Aorta (tissue), 5 donors: ENCODE results near the gene ACADSB. TPM values are rescaled to one million over a fixed set of nuclear protein-coding genes. Genes with fewer than 3 reads are reported as not detected.

Source experiments
- ATAC-seq: fragments of 200-7000 bp; cut with Tn5 transposase; one replicate; pipeline ENCODE4 v1.9.1; 2022; ENCODE audit warnings: moderate library complexity; ENCODE audit not compliant: low FRiP score
- DNase-seq, 2 donors: peaks; one replicate each; pipeline ENCODE4 v3.0.0-alpha.2; 2020
- H3K27ac ChIP-seq, 2 donors: one replicate each; pipeline ENCODE4 v1.5.1; 2013; ENCODE audit warnings: low read length in 2 of 2, mild to moderate bottlenecking in 2 of 2, moderate library complexity in 2 of 2, control low read depth in 1 of 2, inconsistent platforms in 1 of 2, low read depth in 1 of 2
- H3K27me3 ChIP-seq, 2 donors: one replicate each; pipeline ENCODE4 v1.6.1; 2013; ENCODE audit warnings: control low read depth in 1 of 2, low read length in 1 of 2, mild to moderate bottlenecking in 1 of 2, moderate library complexity in 1 of 2; ENCODE audit not compliant: insufficient read depth in 2 of 2, control insufficient read depth in 1 of 2
- H3K36me3 ChIP-seq, 2 donors: one replicate each; pipeline ENCODE4 v1.6.1; 2013; ENCODE audit warnings: control low read depth in 1 of 2, low read length in 1 of 2, mild to moderate bottlenecking in 1 of 2; ENCODE audit not compliant: insufficient read depth in 2 of 2, control insufficient read depth in 1 of 2
- H3K4me1 ChIP-seq, 2 donors: one replicate each; pipeline ENCODE4 v1.6.1; 2013; ENCODE audit warnings: low read length in 2 of 2, control low read depth in 1 of 2, mild to moderate bottlenecking in 1 of 2, moderate library complexity in 1 of 2; ENCODE audit not compliant: insufficient read depth in 2 of 2, control insufficient read depth in 1 of 2
- H3K4me3 ChIP-seq, 2 donors: one replicate each; pipeline ENCODE4 v1.5.1; 2013; ENCODE audit warnings: low read length in 2 of 2, control low read depth in 1 of 2, mild to moderate bottlenecking in 1 of 2
- H3K9me3 ChIP-seq: one replicate; pipeline ENCODE4 v1.6.1; 2013; ENCODE audit warnings: mild to moderate bottlenecking, low read length; ENCODE audit not compliant: control insufficient read depth
- WGBS, 2 donors: extraction: QIAGEN DNeasy Blood & Tissue Kit; methylation state at CpG; one replicate each; pipeline ENCODE4 v1.1.7; 2013; 5-methylcytosine and 5-hydroxymethylcytosine counted together
- intact Hi-C, 2 donors: fragments of 100-400 bp; cut with DNase I; formaldehyde crosslinking; loops; one replicate each; pipeline versions ENCODE4 v1.14.2 to v1.15.0; 2022
- polyA plus RNA-seq, 2 donors: library from polyadenylated mRNA; stranded (reverse); fragments of 200-250 nt; gene quantifications; one replicate each; pipeline ENCODE4 v1.2.3, GENCODE V29; 2013
- total RNA-seq, 2 donors: library from RNA; stranded (reverse); fragmentation: NEBNext Ultra II Directional; extraction: Animal tissue kit (Norgen Biotek cat#: 25700); gene quantifications; one replicate each; pipeline ENCODE4 v1.2.1, GENCODE V29; 2021
- donor health status: healthy with polysubstance abuse.
- donor health status: Bipolar disorder and iron deficiency.
- donor health status: DM: no; HTN: no; CAD: no.
- donor health status: DM: no; HTN: no; CAD: no.
- donor health status: DM: yes; HTN: yes; CAD: no.

The ACADSB gene
- total and polyA plus RNA-seq, 4 donors: 7.6 to 25.5 (median 14.0) TPM

GRCh38 chr10:123011987-123012386 is 3.2 kb downstream of the ACADSB start:
- no peak overlapping the region for H3K27ac ChIP-seq
- no peaks in the 10 kb centered on the region for H3K27me3 ChIP-seq
- H3K36me3 ChIP-seq: no peaks in the 10 kb centered on the region
- 67 to 68% methylated on average over 3 of the region's 3 CpGs for whole genome bisulfite sequencing, 2 donors
- peaks cover 0 to 1% of the 10 kb centered on the region in 2 donors for H3K4me1 ChIP-seq
- H3K4me3 ChIP-seq: no peak overlapping the region
- DNase-seq (no peak), ATAC-seq (no peak)
- H3K9me3 ChIP-seq: no peaks in the 10 kb centered on the region
- intact Hi-C loops: no loop called here

GRCh38 chr10:123013456-123014419 is 4.9 kb downstream of the ACADSB start:
- WGBS, 2 donors: 93 to 95% methylated on average over 39 to 43 of the region's 43 CpGs
- Histone ChIP-seq H3K4me1 (no peaks in the 10 kb centered on the region), H3K4me3 (no peak overlapping the region), H3K27me3 (no peaks in the 10 kb centered on the region), H3K9me3 (no peaks in the 10 kb centered on the region), H3K36me3 (no peaks in the 10 kb centered on the region), H3K27ac (no peak overlapping the region)
- no peak for ATAC-seq
- no peak for DNase-seq
- intact Hi-C loops: no loop called here

- Histone ChIP-seq H3K27me3 (no peaks in the 10 kb centered on the region), H3K4me1 (peaks cover 0 to 1% of the 10 kb centered on the region in 2 donors), H3K9me3 (no peaks in the 10 kb centered on the region), H3K27ac (no peak overlapping the region), H3K36me3 (no peaks in the 10 kb centered on the region), H3K4me3 (no peak overlapping the region)
- 98 to 99% methylated on average over 2 of the region's 2 CpGs for WGBS, 2 donors
- no peak for ATAC-seq
- intact Hi-C loops: no loop called here
- DNase-seq: no peak
These were observed 6.0 kb downstream of the ACADSB start for GRCh38 chr10:123014772-123015171.

- ATAC-seq (no peak), DNase-seq (no peak)
- Histone ChIP-seq H3K27me3 (no peaks in the 10 kb centered on the region), H3K4me1 (peaks cover 0 to 1% of the 10 kb centered on the region in 2 donors), H3K9me3 (no peaks in the 10 kb centered on the region), H3K4me3 (no peak overlapping the region), H3K27ac (no peak overlapping the region), H3K36me3 (no peaks in the 10 kb centered on the region)
- WGBS, 2 donors: 96% methylated on average over 4 of the region's 4 CpGs
- intact Hi-C loops: no loop called here
These were observed 7.4 kb downstream of the ACADSB start for GRCh38 chr10:123016228-123016627.

GRCh38 chr10:123017421-123018165 is 8.8 kb downstream of the ACADSB start:
- H3K4me3 ChIP-seq: no peak overlapping the region
- intact Hi-C loops: no loop called here
- no peaks in the 10 kb centered on the region for H3K9me3 ChIP-seq
- DNase-seq: no peak
- no peak for ATAC-seq
- no peak overlapping the region for H3K27ac ChIP-seq
- H3K36me3 ChIP-seq: no peaks in the 10 kb centered on the region
- peaks cover 0 to 1% of the 10 kb centered on the region in 2 donors for H3K4me1 ChIP-seq
- 73 to 80% methylated on average over 9 of the region's 9 CpGs for WGBS, 2 donors
- H3K27me3 ChIP-seq: no peaks in the 10 kb centered on the region

- 80 to 88% methylated on average over 7 of the region's 7 CpGs for WGBS, 2 donors
- Histone ChIP-seq H3K27me3 (no peaks in the 10 kb centered on the region), H3K4me3 (no peak overlapping the region), H3K27ac (no peak overlapping the region), H3K36me3 (no peaks in the 10 kb centered on the region), H3K4me1 (peaks cover 0 to 1% of the 10 kb centered on the region in 2 donors), H3K9me3 (no peaks in the 10 kb centered on the region)
- DNase-seq (no peak), ATAC-seq (no peak)
- intact Hi-C loops: no loop called here
These were observed 9.7 kb downstream of the ACADSB start for GRCh38 chr10:123018531-123018930.

- no peak for DNase-seq
- no peak overlapping the region for H3K27ac ChIP-seq
- intact Hi-C loops: no loop called here
- no peaks in the 10 kb centered on the region for H3K27me3 ChIP-seq
- peaks cover 0 to 1% of the 10 kb centered on the region in 2 donors for H3K4me1 ChIP-seq
- no peaks in the 10 kb centered on the region for H3K9me3 ChIP-seq
- ATAC-seq: no peak
- no peak overlapping the region for H3K4me3 ChIP-seq
- 71 to 91% methylated on average over 3 of the region's 3 CpGs for whole genome bisulfite sequencing, 2 donors
- no peaks in the 10 kb centered on the region for H3K36me3 ChIP-seq
These were observed 10.5 kb downstream of the ACADSB start for GRCh38 chr10:123019264-123019663.

- intact Hi-C loops: no loop called here
- Histone ChIP-seq H3K9me3 (no peaks in the 10 kb centered on the region), H3K27me3 (no peaks in the 10 kb centered on the region), H3K36me3 (no peaks in the 10 kb centered on the region), H3K4me1 (peaks cover 0 to 1% of the 10 kb centered on the region in 2 donors), H3K4me3 (no peak overlapping the region), H3K27ac (no peak overlapping the region)
- DNase-seq (no peak), ATAC-seq (no peak)
- 68 to 80% methylated on average over 1 of the region's 1 CpG for WGBS, 2 donors
These were observed 11.3 kb downstream of the ACADSB start for GRCh38 chr10:123019941-123020703.
